ENCODE results near the gene RBMX. TPM values are rescaled to one million over a fixed set of nuclear protein-coding genes. Genes with fewer than 3 reads are reported as not detected.

The RBMX gene
- total RNA-seq, 1 donor from 2014 or later, result 112 TPM

GRCh38 chrX:136856551-136856950 is 24.0 kb downstream of the RBMX start:
- DNase-seq (ENCODE audit: low spot score in 2 of 2), result no peak
- Histone ChIP-seq H3K36me3 (peaks cover 0 to 16% of the 10 kb centered on the region in 2 donors), H3K4me3 (no peak overlapping the region), H3K4me1 (no peaks in the 10 kb centered on the region), H3K27me3 (no peaks in the 10 kb centered on the region), H3K9me3 (no peaks in the 10 kb centered on the region), H3K27ac (no peak overlapping the region)
- intact Hi-C loops (cut with DNase I), result no loop called here
- TF ChIP-seq CTCF (IDR thresholded peaks at IDR 0.05), result no peak

GRCh38 chrX:136856050-136856449 is 24.5 kb downstream of the RBMX start:
- intact Hi-C loops (cut with DNase I), result no loop called here
- H3K36me3 ChIP-seq, result peaks cover 0 to 13% of the 10 kb centered on the region in 2 donors

GRCh38 chrX:136851526-136851925 is 29.0 kb downstream of the RBMX start:
- no peak for DNase-seq (ENCODE audit: low spot score in 2 of 2)
- no peak for TF ChIP-seq CTCF (IDR thresholded peaks at IDR 0.05)
- intact Hi-C loops (cut with DNase I), result no loop called here
- H3K9me3 ChIP-seq, result no peaks in the 10 kb centered on the region
- no peak overlapping the region for H3K27ac ChIP-seq
- peaks cover 3% of the 10 kb centered on the region in 2 donors for H3K36me3 ChIP-seq
- H3K4me1 ChIP-seq, result no peaks in the 10 kb centered on the region
- no peaks in the 10 kb centered on the region for H3K27me3 ChIP-seq
- H3K4me3 ChIP-seq, result no peak overlapping the region

More at GRCh38 chrX:136856050-136856449, 24.5 kb downstream of the RBMX start:
- Histone ChIP-seq H3K27me3 (no peaks in the 10 kb centered on the region), H3K4me1 (no peaks in the 10 kb centered on the region), H3K27ac (no peak overlapping the region), H3K9me3 (no peaks in the 10 kb centered on the region), H3K4me3 (no peak overlapping the region)
- TF ChIP-seq CTCF (IDR thresholded peaks at IDR 0.05), result no peak
- no peak for DNase-seq (ENCODE audit: low spot score in 2 of 2)

- intact Hi-C loops (cut with DNase I), result no loop called here
- H3K4me3 ChIP-seq, result no peak overlapping the region
- no peaks in the 10 kb centered on the region for H3K9me3 ChIP-seq
- peaks cover 3% of the 10 kb centered on the region in 2 donors for H3K36me3 ChIP-seq
- TF ChIP-seq CTCF (IDR thresholded peaks at IDR 0.05), result no peak
- H3K4me1 ChIP-seq, result no peaks in the 10 kb centered on the region
- no peak for DNase-seq (ENCODE audit: low spot score in 2 of 2)
- H3K27ac ChIP-seq, result no peak overlapping the region
- H3K27me3 ChIP-seq, result no peaks in the 10 kb centered on the region
Observed at GRCh38 chrX:136850441-136851175, 29.9 kb downstream of the RBMX start.

GRCh38 chrX:136849395-136849794 is 31.1 kb downstream of the RBMX start:
- no peak for TF ChIP-seq CTCF (IDR thresholded peaks at IDR 0.05)
- no peaks in the 10 kb centered on the region for H3K9me3 ChIP-seq
- H3K27me3 ChIP-seq, result no peaks in the 10 kb centered on the region
- H3K4me3 ChIP-seq, result no peak overlapping the region
- H3K27ac ChIP-seq, result no peak overlapping the region
- no peaks in the 10 kb centered on the region for H3K4me1 ChIP-seq
- DNase-seq (ENCODE audit: low spot score in 2 of 2), result no peak
- intact Hi-C loops (cut with DNase I), result no loop called here
- peaks cover under 1 to 8% of the 10 kb centered on the region in 2 donors for H3K36me3 ChIP-seq
